ENCODE results near the gene PPHLN1.
A peak's percentile ranks its signal among the peaks of the same experiment; 100 is the strongest.

PPHLN1 gene

GRCh38 chr12:42469355-42470175 lies 143.6 kb downstream of the PPHLN1 start:
- no peaks in the 10 kb centered on the region for H3K27me3 ChIP-seq (replicated peaks; ENCODE audit: control insufficient read depth, insufficient read depth, low read length)
- peaks cover 18% of the 10 kb centered on the region for H3K4me1 ChIP-seq (ENCODE audit: control insufficient read depth, insufficient read depth, low read length)
- no peaks in the 10 kb centered on the region for H3K9me3 ChIP-seq (ENCODE audit: control insufficient read depth, low read length)
- no peak overlapping the region for H3K9ac ChIP-seq (ENCODE audit: low read length)
- H3K36me3 ChIP-seq (ENCODE audit: control insufficient read depth, insufficient read depth, low read length, severe bottlenecking) = peaks cover 47% of the 10 kb centered on the region
- no peak overlapping the region for H3K4me3 ChIP-seq (ENCODE audit: low read length)
- DNase-seq (ENCODE audit: low read depth) = no peak

DNA sequence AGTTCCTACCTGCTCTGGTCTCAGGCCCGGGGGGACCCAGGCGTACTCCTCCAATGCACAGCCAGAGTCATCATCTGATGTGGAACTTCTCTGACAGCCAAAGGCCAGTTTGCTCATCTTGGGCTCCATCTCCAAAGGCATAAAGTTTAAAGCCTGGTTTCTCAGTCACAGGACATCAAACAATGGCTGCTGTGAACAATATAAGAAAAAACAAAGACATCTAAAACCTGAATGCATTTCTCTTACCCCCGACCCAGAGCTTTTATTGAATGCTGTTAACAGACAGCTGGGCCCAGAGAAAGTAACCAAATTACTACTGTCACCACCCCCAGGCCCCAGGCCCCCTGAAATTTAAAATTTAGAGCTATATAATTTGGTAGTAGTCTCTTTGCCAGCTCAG lies 146.4 kb downstream of the PPHLN1 start:
- Histone ChIP-seq H3K27me3 (replicated peaks; ENCODE audit: control insufficient read depth, insufficient read depth, low read length) (no peaks in the 10 kb centered on the region), H3K4me3 (ENCODE audit: low read length) (no peak overlapping the region), H3K36me3 (ENCODE audit: control insufficient read depth, insufficient read depth, low read length, severe bottlenecking) (peaks cover 26% of the 10 kb centered on the region), H3K9ac (ENCODE audit: low read length) (no peak overlapping the region), H3K4me1 (ENCODE audit: control insufficient read depth, insufficient read depth, low read length) (peaks cover 21% of the 10 kb centered on the region), H3K9me3 (ENCODE audit: control insufficient read depth, low read length) (no peaks in the 10 kb centered on the region)
- no peak for DNase-seq (ENCODE audit: low read depth)

DNA sequence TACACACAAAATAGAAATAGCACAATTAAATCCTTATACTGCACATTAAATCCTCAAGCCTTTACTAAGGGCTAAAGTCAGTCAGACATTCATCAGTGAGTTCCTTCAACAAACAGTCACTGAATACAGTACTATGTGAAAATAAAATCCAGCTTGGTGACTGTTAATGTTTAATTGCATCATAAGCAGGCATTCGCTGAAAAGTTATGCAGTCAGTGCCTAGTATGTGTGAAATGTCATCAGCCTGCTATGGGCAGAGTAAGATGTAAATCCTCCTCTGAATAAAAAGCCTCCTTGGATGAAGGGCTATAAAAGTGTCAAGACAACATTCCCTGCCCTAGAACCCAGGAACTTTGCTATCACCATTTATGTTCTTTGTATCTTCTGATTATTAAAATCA lies 147.2 kb downstream of the PPHLN1 start:
- Histone ChIP-seq H3K4me1 (ENCODE audit: control insufficient read depth, insufficient read depth, low read length) (peaks cover 21% of the 10 kb centered on the region), H3K4me3 (ENCODE audit: low read length) (no peak overlapping the region), H3K9me3 (ENCODE audit: control insufficient read depth, low read length) (no peaks in the 10 kb centered on the region), H3K27me3 (replicated peaks; ENCODE audit: control insufficient read depth, insufficient read depth, low read length) (no peaks in the 10 kb centered on the region), H3K9ac (ENCODE audit: low read length) (no peak overlapping the region), H3K36me3 (ENCODE audit: control insufficient read depth, insufficient read depth, low read length, severe bottlenecking) (peaks cover 20% of the 10 kb centered on the region)
- peak; percentile 75 for DNase-seq (ENCODE audit: low read depth)

DNA sequence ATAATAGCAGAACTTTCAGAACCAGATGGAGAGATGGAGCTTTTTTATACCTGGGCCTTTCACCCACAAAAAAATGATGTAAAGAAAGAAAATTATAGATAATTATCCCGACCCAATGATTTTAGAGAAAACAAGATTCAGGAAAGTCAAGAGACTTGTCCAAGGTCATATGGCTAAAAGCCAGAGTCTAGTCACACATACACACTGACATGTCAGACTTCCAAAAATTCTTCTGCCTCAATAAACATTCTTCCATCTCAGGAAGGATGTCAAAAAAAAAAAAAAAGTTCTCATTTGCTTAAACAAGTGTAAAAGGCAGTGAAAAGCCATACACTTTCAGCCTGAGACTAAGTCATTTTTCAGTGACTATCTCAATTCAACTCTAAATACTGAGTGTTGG lies 147.6 kb downstream of the PPHLN1 start:
- H3K9me3 ChIP-seq (ENCODE audit: control insufficient read depth, low read length) = no peaks in the 10 kb centered on the region
- no peak overlapping the region for H3K9ac ChIP-seq (ENCODE audit: low read length)
- peaks cover 16% of the 10 kb centered on the region for H3K36me3 ChIP-seq (ENCODE audit: control insufficient read depth, insufficient read depth, low read length, severe bottlenecking)
- no peak overlapping the region for H3K4me3 ChIP-seq (ENCODE audit: low read length)
- DNase-seq (ENCODE audit: low read depth) = no peak
- no peaks in the 10 kb centered on the region for H3K27me3 ChIP-seq (replicated peaks; ENCODE audit: control insufficient read depth, insufficient read depth, low read length)
- peaks cover 21% of the 10 kb centered on the region for H3K4me1 ChIP-seq (ENCODE audit: control insufficient read depth, insufficient read depth, low read length)

DNA sequence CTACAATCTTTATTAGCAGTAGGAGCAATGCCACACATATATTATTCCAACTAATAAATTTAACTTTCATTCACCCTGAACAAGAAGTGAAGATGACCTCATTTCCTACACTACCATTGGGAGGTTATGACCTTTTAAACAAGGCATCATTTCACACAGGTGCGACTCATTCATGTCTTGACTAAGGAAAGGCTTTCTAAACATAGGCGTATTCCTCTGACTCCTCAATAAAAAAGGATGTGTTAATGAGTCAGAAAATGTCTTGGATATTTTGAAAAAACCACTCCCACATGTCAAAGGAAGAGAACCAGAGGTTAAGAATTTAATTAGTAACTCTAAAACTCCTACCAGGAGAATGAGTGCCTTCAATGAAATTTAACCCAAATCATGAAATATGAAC lies 148.4 kb downstream of the PPHLN1 start:
- no peak for DNase-seq (ENCODE audit: low read depth)
- H3K36me3 ChIP-seq (ENCODE audit: control insufficient read depth, insufficient read depth, low read length, severe bottlenecking) = peaks cover 8% of the 10 kb centered on the region
- H3K9me3 ChIP-seq (ENCODE audit: control insufficient read depth, low read length) = no peaks in the 10 kb centered on the region
- no peak overlapping the region for H3K9ac ChIP-seq (ENCODE audit: low read length)
- H3K27me3 ChIP-seq (replicated peaks; ENCODE audit: control insufficient read depth, insufficient read depth, low read length) = no peaks in the 10 kb centered on the region
- H3K4me3 ChIP-seq (ENCODE audit: low read length) = no peak overlapping the region
- peaks cover 21% of the 10 kb centered on the region for H3K4me1 ChIP-seq (ENCODE audit: control insufficient read depth, insufficient read depth, low read length)

GRCh38 chr12:42475106-42475505 lies 149.1 kb downstream of the PPHLN1 start:
- H3K36me3 ChIP-seq (ENCODE audit: control insufficient read depth, insufficient read depth, low read length, severe bottlenecking) = peaks cover under 1% of the 10 kb centered on the region
- no peaks in the 10 kb centered on the region for H3K27me3 ChIP-seq (replicated peaks; ENCODE audit: control insufficient read depth, insufficient read depth, low read length)
- H3K9ac ChIP-seq (ENCODE audit: low read length) = no peak overlapping the region
- no peaks in the 10 kb centered on the region for H3K9me3 ChIP-seq (ENCODE audit: control insufficient read depth, low read length)
- H3K4me1 ChIP-seq (ENCODE audit: control insufficient read depth, insufficient read depth, low read length) = peaks cover 21% of the 10 kb centered on the region
- no peak overlapping the region for H3K4me3 ChIP-seq (ENCODE audit: low read length)
- no peak for DNase-seq (ENCODE audit: low read depth)

DNA sequence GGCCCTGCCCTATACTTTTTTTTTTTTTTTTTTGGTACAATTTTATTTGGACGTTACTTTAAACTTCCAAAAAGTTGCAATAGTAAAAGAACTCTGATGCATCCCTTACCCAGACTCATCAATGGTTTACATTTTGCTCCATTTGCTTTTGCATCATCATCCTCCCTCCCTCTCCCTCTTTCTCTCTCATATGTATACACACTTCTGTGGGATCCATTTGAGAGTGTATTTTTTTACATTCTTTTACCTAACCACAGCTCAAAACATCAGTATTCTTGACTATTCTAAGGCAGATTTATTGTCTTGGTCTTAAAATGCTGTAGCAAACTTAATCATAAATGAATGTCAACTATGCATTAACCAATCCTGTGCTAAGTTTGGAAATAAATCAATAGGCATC lies 152.0 kb downstream of the PPHLN1 start:
- no peak overlapping the region for H3K9ac ChIP-seq (ENCODE audit: low read length)
- no peaks in the 10 kb centered on the region for H3K27me3 ChIP-seq (replicated peaks; ENCODE audit: control insufficient read depth, insufficient read depth, low read length)
- no peak overlapping the region for H3K4me3 ChIP-seq (ENCODE audit: low read length)
- no peaks in the 10 kb centered on the region for H3K36me3 ChIP-seq (ENCODE audit: control insufficient read depth, insufficient read depth, low read length, severe bottlenecking)
- peaks cover 29% of the 10 kb centered on the region for H3K4me1 ChIP-seq (ENCODE audit: control insufficient read depth, insufficient read depth, low read length)
- no peaks in the 10 kb centered on the region for H3K9me3 ChIP-seq (ENCODE audit: control insufficient read depth, low read length)
- DNase-seq (ENCODE audit: low read depth) = no peak

GRCh38 chr12:42481368-42481767 lies 155.4 kb downstream of the PPHLN1 start:
- Histone ChIP-seq H3K9ac (ENCODE audit: low read length) (no peak overlapping the region), H3K9me3 (ENCODE audit: control insufficient read depth, low read length) (no peaks in the 10 kb centered on the region), H3K36me3 (ENCODE audit: control insufficient read depth, insufficient read depth, low read length, severe bottlenecking) (no peaks in the 10 kb centered on the region), H3K4me3 (ENCODE audit: low read length) (peak overlapping the region; percentile 90), H3K27me3 (replicated peaks; ENCODE audit: control insufficient read depth, insufficient read depth, low read length) (no peaks in the 10 kb centered on the region), H3K4me1 (ENCODE audit: control insufficient read depth, insufficient read depth, low read length) (peaks cover 21% of the 10 kb centered on the region)
- no peak for DNase-seq (ENCODE audit: low read depth)

DNA sequence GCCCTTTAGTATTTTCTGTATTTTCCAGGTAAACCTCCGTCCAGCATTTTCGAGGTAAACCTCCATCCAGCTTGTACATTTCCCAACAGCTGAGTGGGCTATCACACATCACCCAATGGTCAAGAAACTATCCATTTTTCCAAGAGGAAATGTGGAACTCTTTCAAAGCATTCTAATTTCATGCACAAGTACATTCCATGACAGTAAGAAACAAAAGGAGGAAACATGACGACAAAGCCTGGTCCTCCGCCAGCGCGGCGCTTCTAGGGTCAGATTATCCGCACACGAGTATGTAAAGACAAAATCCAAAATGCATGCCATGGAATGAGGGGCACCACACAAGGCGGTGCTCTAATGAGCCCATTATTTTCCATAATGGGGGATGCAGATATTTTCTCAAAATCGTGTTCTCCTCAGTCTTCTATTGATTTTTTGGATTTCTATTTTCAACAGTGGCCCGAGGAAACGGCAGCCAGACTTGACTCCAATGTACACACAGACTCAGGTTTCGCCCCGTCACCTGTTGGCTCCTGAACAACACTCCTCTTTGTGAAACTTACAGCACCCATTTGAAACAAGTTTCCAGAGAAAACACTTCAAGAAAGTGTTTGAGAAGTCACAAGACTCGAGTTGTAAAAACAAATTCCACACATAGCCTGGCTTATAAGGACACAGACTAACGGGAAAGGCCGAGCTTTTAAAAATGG lies 156.2 kb downstream of the PPHLN1 start:
- Histone ChIP-seq H3K9ac (ENCODE audit: low read length) (peak overlapping the region; percentile 87), H3K4me1 (ENCODE audit: control insufficient read depth, insufficient read depth, low read length) (peaks cover 21% of the 10 kb centered on the region), H3K4me3 (ENCODE audit: low read length) (peak overlapping the region; percentile 90), H3K36me3 (ENCODE audit: control insufficient read depth, insufficient read depth, low read length, severe bottlenecking) (no peaks in the 10 kb centered on the region), H3K9me3 (ENCODE audit: control insufficient read depth, low read length) (no peaks in the 10 kb centered on the region), H3K27me3 (replicated peaks; ENCODE audit: control insufficient read depth, insufficient read depth, low read length) (no peaks in the 10 kb centered on the region)
- DNase-seq (ENCODE audit: low read depth) = peak; percentile 53

DNA sequence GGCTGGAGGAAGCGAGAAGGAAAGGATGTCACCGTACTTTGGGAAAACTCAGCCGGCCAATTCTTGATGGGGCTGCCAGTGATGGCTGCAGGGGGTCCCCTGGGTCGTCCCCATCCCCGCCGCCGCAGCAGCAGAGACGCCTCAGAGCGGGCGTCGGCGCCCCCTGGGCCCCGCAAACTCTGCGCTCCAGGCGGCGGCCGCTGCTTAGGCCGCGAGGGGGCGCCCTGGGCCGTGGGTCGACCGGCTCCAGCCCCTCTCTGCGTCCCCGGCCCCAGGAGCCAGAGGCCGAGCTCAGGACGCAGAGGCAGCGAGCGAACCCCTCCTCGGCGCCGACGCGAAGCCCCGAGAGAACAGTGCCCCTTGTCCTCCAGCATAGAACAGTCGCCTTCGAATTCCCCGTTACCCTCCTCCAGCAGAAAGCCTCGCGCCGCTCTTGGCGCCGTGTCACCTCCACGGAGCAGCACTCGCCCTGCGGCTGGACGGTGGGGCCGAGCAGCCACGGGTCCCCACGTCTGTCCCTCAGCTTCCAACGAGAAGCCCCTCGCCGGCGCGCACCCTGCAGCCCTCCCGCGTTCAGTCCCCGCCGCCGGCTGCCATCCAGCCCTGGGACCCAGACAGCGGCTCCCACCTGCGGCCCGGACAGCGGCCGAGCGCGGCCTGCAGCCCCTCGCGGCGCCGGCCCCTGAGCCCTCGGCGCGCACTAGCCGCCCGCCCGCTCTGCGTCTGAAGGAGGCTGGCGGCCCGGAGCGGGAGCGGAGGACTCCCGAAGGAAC lies 157.0 kb downstream of the PPHLN1 start:
- H3K9ac ChIP-seq (ENCODE audit: low read length) = peak overlapping the region; percentile 87
- no peaks in the 10 kb centered on the region for H3K9me3 ChIP-seq (ENCODE audit: control insufficient read depth, low read length)
- peak; percentile 92 for DNase-seq (ENCODE audit: low read depth)
- no peaks in the 10 kb centered on the region for H3K27me3 ChIP-seq (replicated peaks; ENCODE audit: control insufficient read depth, insufficient read depth, low read length)
- H3K4me3 ChIP-seq (ENCODE audit: low read length) = peak overlapping the region; percentile 90
- H3K4me1 ChIP-seq (ENCODE audit: control insufficient read depth, insufficient read depth, low read length) = peaks cover 21% of the 10 kb centered on the region
- no peaks in the 10 kb centered on the region for H3K36me3 ChIP-seq (ENCODE audit: control insufficient read depth, insufficient read depth, low read length, severe bottlenecking)

DNA sequence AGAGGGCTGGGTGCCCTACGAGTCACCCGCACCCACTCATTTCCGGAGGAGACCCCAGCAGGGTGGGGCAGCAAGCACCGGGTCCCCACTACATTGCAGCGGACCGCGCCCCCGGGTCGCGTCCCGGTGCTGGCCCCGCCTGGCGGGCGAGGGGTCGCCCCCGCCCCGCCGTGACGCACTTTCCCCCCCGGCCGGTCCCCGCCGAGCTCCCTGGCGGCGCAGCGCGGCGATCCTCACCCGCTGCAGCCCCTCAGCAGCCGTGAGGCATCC lies 157.5 kb downstream of the PPHLN1 start:
- Histone ChIP-seq H3K4me1 (ENCODE audit: control insufficient read depth, insufficient read depth, low read length) (peaks cover 21% of the 10 kb centered on the region), H3K27me3 (replicated peaks; ENCODE audit: control insufficient read depth, insufficient read depth, low read length) (no peaks in the 10 kb centered on the region), H3K4me3 (ENCODE audit: low read length) (peak overlapping the region; percentile 90), H3K9ac (ENCODE audit: low read length) (peak overlapping the region; percentile 87), H3K36me3 (ENCODE audit: control insufficient read depth, insufficient read depth, low read length, severe bottlenecking) (no peaks in the 10 kb centered on the region), H3K9me3 (ENCODE audit: control insufficient read depth, low read length) (no peaks in the 10 kb centered on the region)
- peak; percentile 60 for DNase-seq (ENCODE audit: low read depth)

Measured in adipocyte (in vitro differentiated cells).